D721Med (cell line): ENCODE data around the gene WARS2.

Source experiments
- DNase-seq: peaks from one replicate; pipeline ENCODE4 v3.0.0; 2011; ENCODE audit warnings: low spot score; ENCODE audit not compliant: insufficient read length
- FAIRE-seq: peaks from 2 replicates; lab custom pipeline; 2011; peaks lifted over from hg19 to GRCh38; lab: Jason Lieb, UNC
- TF ChIP-seq, protein P1 (sequence below): IDR thresholded peaks from 2 replicates; pipeline ENCODE4 v1.5.1; 2012; ENCODE audit warnings: mild to moderate bottlenecking, control low read depth; ENCODE audit not compliant: insufficient read depth; ENCODE audit errors: missing control alignments

WARS2 gene

GRCh38 chr1:118986555-118987467 lies 153.6 kb downstream of the WARS2 start:
- DNase-seq (no peak), FAIRE-seq (no peak)
- TF ChIP-seq, protein P1, sequence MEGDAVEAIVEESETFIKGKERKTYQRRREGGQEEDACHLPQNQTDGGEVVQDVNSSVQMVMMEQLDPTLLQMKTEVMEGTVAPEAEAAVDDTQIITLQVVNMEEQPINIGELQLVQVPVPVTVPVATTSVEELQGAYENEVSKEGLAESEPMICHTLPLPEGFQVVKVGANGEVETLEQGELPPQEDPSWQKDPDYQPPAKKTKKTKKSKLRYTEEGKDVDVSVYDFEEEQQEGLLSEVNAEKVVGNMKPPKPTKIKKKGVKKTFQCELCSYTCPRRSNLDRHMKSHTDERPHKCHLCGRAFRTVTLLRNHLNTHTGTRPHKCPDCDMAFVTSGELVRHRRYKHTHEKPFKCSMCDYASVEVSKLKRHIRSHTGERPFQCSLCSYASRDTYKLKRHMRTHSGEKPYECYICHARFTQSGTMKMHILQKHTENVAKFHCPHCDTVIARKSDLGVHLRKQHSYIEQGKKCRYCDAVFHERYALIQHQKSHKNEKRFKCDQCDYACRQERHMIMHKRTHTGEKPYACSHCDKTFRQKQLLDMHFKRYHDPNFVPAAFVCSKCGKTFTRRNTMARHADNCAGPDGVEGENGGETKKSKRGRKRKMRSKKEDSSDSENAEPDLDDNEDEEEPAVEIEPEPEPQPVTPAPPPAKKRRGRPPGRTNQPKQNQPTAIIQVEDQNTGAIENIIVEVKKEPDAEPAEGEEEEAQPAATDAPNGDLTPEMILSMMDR = no peak

- TF ChIP-seq, protein P1 = no peak
- DNase-seq = no peak
- no peak for FAIRE-seq
These were observed 154.6 kb downstream of the WARS2 start for GRCh38 chr1:118985640-118986554.

- TF ChIP-seq, protein P1 = no peak
- FAIRE-seq (no peak), DNase-seq (no peak)
These were observed 155.5 kb downstream of the WARS2 start for GRCh38 chr1:118984722-118985639.

DNA sequence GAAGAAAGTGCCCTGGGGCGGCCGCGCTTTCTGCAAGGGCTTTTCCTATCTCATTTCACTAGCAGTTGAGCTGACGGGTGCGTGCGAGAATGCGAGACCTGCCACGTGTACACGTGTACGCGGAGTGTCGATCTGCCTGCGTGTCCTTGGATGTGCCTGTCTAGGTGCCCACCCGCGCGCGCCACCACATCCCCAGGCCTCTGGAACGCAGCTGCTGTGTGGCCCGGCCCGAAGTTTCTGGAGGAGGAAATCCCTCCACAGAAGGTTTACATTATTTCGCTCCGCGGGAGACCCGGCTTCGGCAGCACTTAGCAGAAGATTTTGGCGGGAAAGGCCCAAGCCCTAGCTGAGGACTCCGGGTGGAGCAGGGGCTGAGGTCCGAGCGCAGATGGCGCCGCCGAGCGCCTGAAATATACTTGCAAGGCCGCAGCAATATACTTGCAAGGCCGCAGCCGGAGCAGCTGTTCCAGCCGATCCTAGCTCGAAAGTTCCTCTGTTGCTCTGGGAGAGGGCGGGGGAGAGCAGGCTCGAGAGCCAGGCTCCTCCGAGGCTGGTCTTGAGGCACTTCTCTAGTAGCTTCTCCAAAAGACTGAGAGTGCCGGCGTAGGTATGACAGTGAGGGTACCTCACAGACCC lies 156.2 kb downstream of the WARS2 start:
- TF ChIP-seq, protein P1 = no peak
- DNase-seq (no peak), FAIRE-seq (no peak)

GRCh38 chr1:118983558-118984041 lies 156.9 kb downstream of the WARS2 start:
- no peak for DNase-seq
- TF ChIP-seq, protein P1 = no peak
- no peak for FAIRE-seq
